Activated naive CD4-positive, alpha-beta T cell treated with anti-CD3 and anti-CD28 coated beads for 36 hours (primary cell): ENCODE measurements around the gene ALOXE3. TPM values are rescaled to one million over a fixed set of nuclear protein-coding genes. Genes with fewer than 3 reads are reported as not detected.
"Not testable (repeated sequence)": the region's sequence is repeated elsewhere in the genome, so short reads cannot be mapped to it uniquely, and the experiment has no call there.

Experiments
- CTCF ChIA-PET: fragments of 350-600 bp; sonication (Branson Sonifier 250); formaldehyde crosslinking; loops from one replicate; lab custom pipeline; 2021; ENCODE audit warnings: antibody characterized with exemption; lab: Charles Lee
- DNase-seq: peaks from one replicate; pipeline ENCODE4 v3.0.0-alpha.2; 2020
- H3K27ac Mint-ChIP-seq: one replicate; pipeline ENCODE4 v1.8.0; 2021; ENCODE audit warnings: mild to moderate bottlenecking, mixed read lengths
- H3K27me3 Mint-ChIP-seq: one replicate; pipeline ENCODE4 v1.8.0; 2021; ENCODE audit warnings: low read depth, mixed read lengths
- H3K36me3 Mint-ChIP-seq: one replicate; pipeline ENCODE4 v1.8.0; 2021; ENCODE audit warnings: low read depth, mixed read lengths
- H3K4me1 Mint-ChIP-seq: one replicate; pipeline ENCODE4 v1.8.0; 2021; ENCODE audit warnings: low read depth, mixed read lengths
- H3K4me3 Mint-ChIP-seq: one replicate; pipeline ENCODE4 v1.8.0; 2021; ENCODE audit warnings: mild to moderate bottlenecking, moderate library complexity, mixed read lengths
- H3K9me3 Mint-ChIP-seq: one replicate; pipeline ENCODE4 v1.8.0; 2021; ENCODE audit warnings: mixed read lengths
- intact Hi-C: fragments of 100-400 bp; cut with micrococcal nuclease; formaldehyde crosslinking; loops from one replicate; pipeline ENCODE4 v1.15.1; 2023
- total RNA-seq, 2 experiments: library from RNA; stranded (reverse); gene quantifications; one replicate each; pipeline ENCODE4 v1.2.3, GENCODE V29; 2021

ALOXE3 gene
- total RNA-seq, 2 experiments from 2014 or later: not detected

- H3K27ac Mint-ChIP-seq: no peak overlapping the region
- CTCF ChIA-PET: interaction anchor here (1.1 to 12.5 kb wide), 4 partner anchors 13 to 78 kb away, joined by 3 to 204 read pairs (median 4); partner anchors contain the start of gene ALOXE3
- peaks cover 13% of the 10 kb centered on the region for H3K4me1 Mint-ChIP-seq
- no peaks in the 10 kb centered on the region for H3K27me3 Mint-ChIP-seq
- peaks cover 11% of the 10 kb centered on the region for H3K36me3 Mint-ChIP-seq
- H3K9me3 Mint-ChIP-seq: no peaks in the 10 kb centered on the region
- no peak for DNase-seq
- intact Hi-C loops: loop anchor here (5.0 kb wide), 1 partner anchor 76 kb away; no protein-coding TSS in a partner anchor
- peak overlapping the region; percentile 95 for H3K4me3 Mint-ChIP-seq
Measured at GRCh38 chr17:8080799-8081219, 37.5 kb downstream of the ALOXE3 start.

GRCh38 chr17:8080208-8080798 is 38.0 kb downstream of the ALOXE3 start:
- H3K4me1 Mint-ChIP-seq: peaks cover 13% of the 10 kb centered on the region
- CTCF ChIA-PET: interaction anchor here (1.1 to 12.5 kb wide), 4 partner anchors 13 to 78 kb away, joined by 3 to 204 read pairs (median 4); partner anchors contain the start of gene ALOXE3
- intact Hi-C loops: loop anchor here (5.0 kb wide), 1 partner anchor 77 kb away; no protein-coding TSS in a partner anchor
- H3K9me3 Mint-ChIP-seq: no peaks in the 10 kb centered on the region
- peak overlapping the region; percentile 95 for H3K4me3 Mint-ChIP-seq
- H3K36me3 Mint-ChIP-seq: peaks cover 11% of the 10 kb centered on the region
- no peaks in the 10 kb centered on the region for H3K27me3 Mint-ChIP-seq
- peak overlapping the region; percentile 88 for H3K27ac Mint-ChIP-seq
- no peak for DNase-seq

GRCh38 chr17:8079291-8080207 is 38.8 kb downstream of the ALOXE3 start:
- peak; percentile 91 for DNase-seq
- intact Hi-C loops: loop anchor here (1.0 to 5.0 kb wide), 6 partner anchors 19 to 223 kb away; partner anchors contain the start of gene ALOXE3
- Mint-ChIP-seq H3K27me3 (peaks cover 2% of the 10 kb centered on the region), H3K9me3 (no peaks in the 10 kb centered on the region), H3K4me1 (peaks cover 13% of the 10 kb centered on the region), H3K36me3 (peaks cover 11% of the 10 kb centered on the region), H3K4me3 (peak overlapping the region; percentile 95), H3K27ac (peak overlapping the region; percentile 88)
- CTCF ChIA-PET: interaction anchor here (0.6 to 12.5 kb wide), 19 partner anchors 9 to 498 kb away, joined by 3 to 204 read pairs (median 4); partner anchors contain the start of gene ALOXE3

GRCh38 chr17:8077939-8078338 is 40.4 kb downstream of the ALOXE3 start:
- H3K27me3 Mint-ChIP-seq: peaks cover 16% of the 10 kb centered on the region
- CTCF ChIA-PET: interaction anchor here (0.6 to 12.5 kb wide), 5 partner anchors 16 to 134 kb away, joined by 3 to 204 read pairs (median 10); no protein-coding TSS in a partner anchor
- intact Hi-C loops: loop anchor here (5.0 kb wide), 1 partner anchor 224 kb away; no protein-coding TSS in a partner anchor
- H3K4me1 Mint-ChIP-seq: peaks cover 23% of the 10 kb centered on the region
- not testable (repeated sequence) for DNase-seq, H3K27ac Mint-ChIP-seq, H3K4me3 Mint-ChIP-seq, H3K9me3 Mint-ChIP-seq
- H3K36me3 Mint-ChIP-seq: peaks cover 11% of the 10 kb centered on the region

- intact Hi-C loops: loop anchor here (5.0 kb wide), 1 partner anchor 226 kb away; no protein-coding TSS in a partner anchor
- Mint-ChIP-seq H3K4me1 (peaks cover 29% of the 10 kb centered on the region), H3K27ac (no peak overlapping the region), H3K9me3 (no peaks in the 10 kb centered on the region), H3K4me3 (no peak overlapping the region), H3K27me3 (peaks cover 24% of the 10 kb centered on the region), H3K36me3 (peaks cover 11% of the 10 kb centered on the region)
- CTCF ChIA-PET: interaction anchor here (0.5 to 12.5 kb wide), 4 partner anchors 17 to 394 kb away, joined by 4 to 204 read pairs (median 8); partner anchors contain the start of gene ALOXE3
- DNase-seq: no peak
Measured at GRCh38 chr17:8076502-8077266, 41.6 kb downstream of the ALOXE3 start.

GRCh38 chr17:8075574-8076342 is 42.6 kb downstream of the ALOXE3 start:
- DNase-seq: no peak
- intact Hi-C loops: loop anchor here (5.0 kb wide), 1 partner anchor 227 kb away; no protein-coding TSS in a partner anchor

GRCh38 chr17:8075081-8075480 is 43.2 kb downstream of the ALOXE3 start:
- CTCF ChIA-PET: interaction anchor here (0.6 to 12.5 kb wide), 14 partner anchors 9 to 338 kb away, joined by 3 to 204 read pairs (median 5); partner anchors contain the start of genes ALOX12B and ALOXE3
- no peak overlapping the region for H3K27ac Mint-ChIP-seq
- DNase-seq: no peak
- peaks cover 28% of the 10 kb centered on the region for H3K27me3 Mint-ChIP-seq
- H3K9me3 Mint-ChIP-seq: no peaks in the 10 kb centered on the region
- peaks cover 20% of the 10 kb centered on the region for H3K4me1 Mint-ChIP-seq
- intact Hi-C loops: loop anchor here (5.0 kb wide), 1 partner anchor 227 kb away; no protein-coding TSS in a partner anchor
- no peaks in the 10 kb centered on the region for H3K36me3 Mint-ChIP-seq
- no peak overlapping the region for H3K4me3 Mint-ChIP-seq

More at GRCh38 chr17:8075574-8076342, 42.6 kb downstream of the ALOXE3 start:
- Mint-ChIP-seq H3K36me3 (peaks cover 4% of the 10 kb centered on the region), H3K27ac (no peak overlapping the region), H3K4me1 (peaks cover 26% of the 10 kb centered on the region), H3K4me3 (no peak overlapping the region), H3K27me3 (peaks cover 28% of the 10 kb centered on the region), H3K9me3 (no peaks in the 10 kb centered on the region)
- CTCF ChIA-PET: interaction anchor here (0.5 to 12.5 kb wide), 10 partner anchors 8 to 393 kb away, joined by 4 to 204 read pairs (median 8); partner anchors contain the start of gene ALOXE3

GRCh38 chr17:8074554-8074953 is 43.8 kb downstream of the ALOXE3 start:
- DNase-seq: no peak
- CTCF ChIA-PET: interaction anchor here (0.6 to 12.5 kb wide), 21 partner anchors 9 to 628 kb away, joined by 3 to 204 read pairs (median 4); partner anchors contain the start of genes ALOX12B, ALOXE3 and SLC25A35
- H3K36me3 Mint-ChIP-seq: no peaks in the 10 kb centered on the region
- H3K4me3 Mint-ChIP-seq: no peak overlapping the region
- intact Hi-C loops: loop anchor here (5.0 kb wide), 1 partner anchor 98 kb away; no protein-coding TSS in a partner anchor
- no peak overlapping the region for H3K27ac Mint-ChIP-seq
- H3K4me1 Mint-ChIP-seq: peaks cover 18% of the 10 kb centered on the region
- peaks cover 28% of the 10 kb centered on the region for H3K27me3 Mint-ChIP-seq
- H3K9me3 Mint-ChIP-seq: no peaks in the 10 kb centered on the region

- H3K4me3 Mint-ChIP-seq: peak overlapping the region; percentile 75
- no peaks in the 10 kb centered on the region for H3K36me3 Mint-ChIP-seq
- H3K27me3 Mint-ChIP-seq: peaks cover 28% of the 10 kb centered on the region
- intact Hi-C loops: loop anchor here (1.0 to 5.0 kb wide), 2 partner anchors 44 to 98 kb away; partner anchors contain the start of gene ALOXE3
- CTCF ChIA-PET: interaction anchor here (0.6 to 12.5 kb wide), 26 partner anchors 10 to 628 kb away, joined by 3 to 204 read pairs (median 4); partner anchors contain the start of genes ALOX12B, ALOXE3 and SLC25A35
- no peaks in the 10 kb centered on the region for H3K9me3 Mint-ChIP-seq
- peaks cover 16% of the 10 kb centered on the region for H3K4me1 Mint-ChIP-seq
- no peak overlapping the region for H3K27ac Mint-ChIP-seq
- peak; percentile 93 for DNase-seq
Measured at GRCh38 chr17:8073627-8074484, 44.5 kb downstream of the ALOXE3 start.
